GM13977 (cell line): ENCODE results near the gene EN2.

Source experiments
- DNase-seq: peaks from one replicate; pipeline ENCODE4 v3.0.0; 2012; ENCODE audit warnings: low spot score
- in situ Hi-C: fragments of 300-500 bp; cut with MboI; formaldehyde crosslinking; loops from one replicate; pipeline ENCODE4 v1.12.0; 2022; ENCODE audit warnings: low sequenced_read_pairs, low pct_unique_long_range_greater_than_20kb, mixed read lengths, inconsistent platforms; ENCODE audit not compliant: unreplicated experiment
- TF ChIP-seq, protein P1 (sequence below): IDR thresholded peaks from 2 replicates; pipeline ENCODE4 v1.5.1; 2012; ENCODE audit warnings: mild to moderate bottlenecking, control low read depth; ENCODE audit not compliant: insufficient read depth; ENCODE audit errors: extremely low read depth, missing control alignments

EN2 gene

DNA sequence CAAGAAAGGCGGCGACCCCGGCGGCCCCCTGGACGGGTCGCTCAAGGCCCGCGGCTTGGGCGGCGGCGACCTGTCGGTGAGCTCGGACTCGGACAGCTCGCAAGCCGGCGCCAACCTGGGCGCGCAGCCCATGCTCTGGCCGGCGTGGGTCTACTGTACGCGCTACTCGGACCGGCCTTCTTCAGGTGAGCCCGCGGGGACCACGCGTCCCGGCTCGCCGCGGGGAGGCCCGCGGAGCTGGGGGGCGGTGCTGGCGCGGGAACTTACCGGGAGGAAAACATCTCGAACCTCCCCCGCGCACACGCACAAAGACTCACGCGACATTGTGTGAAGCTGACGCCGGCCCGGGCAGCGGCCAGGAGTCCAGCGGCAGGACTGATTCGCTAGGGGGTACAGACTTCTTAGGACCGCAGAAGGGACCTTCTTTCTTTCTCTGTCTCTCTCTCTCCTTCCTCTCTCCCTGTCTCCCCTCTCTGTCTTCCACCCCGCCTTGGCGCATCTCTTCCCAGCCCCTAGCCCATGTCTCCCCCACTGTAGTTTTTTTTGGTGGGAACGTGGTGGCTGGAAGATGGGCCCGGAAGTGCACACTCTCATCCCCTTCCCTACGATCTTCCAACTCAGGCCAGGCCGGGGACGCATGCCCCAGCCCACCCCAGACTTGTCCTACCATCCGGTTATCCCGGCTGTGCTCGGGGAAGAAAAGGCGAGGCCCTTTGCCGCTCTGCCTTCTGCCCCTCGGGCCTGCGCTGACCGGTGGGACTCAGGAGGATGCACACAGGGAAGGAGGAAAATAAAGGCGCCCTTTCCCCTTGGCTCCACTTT is 1.2 kb downstream of the EN2 start:
- in situ Hi-C loops = loop anchor here (10.0 to 25.0 kb wide), 2 partner anchors 56 to 1553 kb away; partner anchors contain the start of gene MNX1
- DNase-seq = peak; percentile 56
- TF ChIP-seq, protein P1, sequence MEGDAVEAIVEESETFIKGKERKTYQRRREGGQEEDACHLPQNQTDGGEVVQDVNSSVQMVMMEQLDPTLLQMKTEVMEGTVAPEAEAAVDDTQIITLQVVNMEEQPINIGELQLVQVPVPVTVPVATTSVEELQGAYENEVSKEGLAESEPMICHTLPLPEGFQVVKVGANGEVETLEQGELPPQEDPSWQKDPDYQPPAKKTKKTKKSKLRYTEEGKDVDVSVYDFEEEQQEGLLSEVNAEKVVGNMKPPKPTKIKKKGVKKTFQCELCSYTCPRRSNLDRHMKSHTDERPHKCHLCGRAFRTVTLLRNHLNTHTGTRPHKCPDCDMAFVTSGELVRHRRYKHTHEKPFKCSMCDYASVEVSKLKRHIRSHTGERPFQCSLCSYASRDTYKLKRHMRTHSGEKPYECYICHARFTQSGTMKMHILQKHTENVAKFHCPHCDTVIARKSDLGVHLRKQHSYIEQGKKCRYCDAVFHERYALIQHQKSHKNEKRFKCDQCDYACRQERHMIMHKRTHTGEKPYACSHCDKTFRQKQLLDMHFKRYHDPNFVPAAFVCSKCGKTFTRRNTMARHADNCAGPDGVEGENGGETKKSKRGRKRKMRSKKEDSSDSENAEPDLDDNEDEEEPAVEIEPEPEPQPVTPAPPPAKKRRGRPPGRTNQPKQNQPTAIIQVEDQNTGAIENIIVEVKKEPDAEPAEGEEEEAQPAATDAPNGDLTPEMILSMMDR = no peak

DNA sequence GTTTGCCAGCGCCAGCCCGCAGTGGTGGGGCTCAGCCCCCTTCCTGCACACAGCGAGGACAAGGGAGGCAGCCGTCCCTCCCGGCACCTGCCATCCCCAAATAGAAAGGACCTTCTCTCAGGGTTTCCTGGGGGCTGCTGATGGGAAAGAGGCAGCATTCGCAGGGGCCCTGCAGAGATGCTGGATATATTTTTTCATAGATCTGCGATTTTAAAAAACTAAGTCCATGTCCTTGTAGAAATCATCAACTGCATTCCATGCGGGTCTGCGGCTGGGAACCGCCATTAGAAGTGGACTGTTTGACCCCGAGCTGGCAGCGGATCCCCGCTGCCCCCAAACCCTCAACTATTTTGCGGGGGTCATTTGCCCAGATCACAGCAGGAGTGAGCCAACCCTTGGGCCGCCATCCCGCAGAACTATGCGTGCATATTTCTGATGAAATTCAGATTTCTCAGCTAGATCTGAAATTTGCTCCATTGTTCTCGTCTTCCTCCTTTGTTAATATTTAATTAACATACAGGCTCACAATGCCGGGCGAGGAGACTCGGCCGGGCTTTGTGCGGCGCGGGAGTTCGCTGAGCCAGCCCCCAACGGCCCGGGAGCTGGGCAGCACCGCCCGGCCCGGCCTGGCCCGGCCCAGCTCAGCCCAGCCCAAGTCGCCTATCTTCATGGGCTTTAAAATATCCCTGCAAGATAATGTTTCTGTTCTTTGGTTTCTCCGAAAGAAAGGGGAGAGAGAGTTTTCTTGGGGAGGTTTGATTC is 2.0 kb downstream of the EN2 start:
- DNase-seq = no peak
- in situ Hi-C loops = loop anchor here (10.0 to 25.0 kb wide), 2 partner anchors 55 to 1552 kb away; partner anchors contain the start of gene MNX1
- TF ChIP-seq, protein P1 = no peak

DNA sequence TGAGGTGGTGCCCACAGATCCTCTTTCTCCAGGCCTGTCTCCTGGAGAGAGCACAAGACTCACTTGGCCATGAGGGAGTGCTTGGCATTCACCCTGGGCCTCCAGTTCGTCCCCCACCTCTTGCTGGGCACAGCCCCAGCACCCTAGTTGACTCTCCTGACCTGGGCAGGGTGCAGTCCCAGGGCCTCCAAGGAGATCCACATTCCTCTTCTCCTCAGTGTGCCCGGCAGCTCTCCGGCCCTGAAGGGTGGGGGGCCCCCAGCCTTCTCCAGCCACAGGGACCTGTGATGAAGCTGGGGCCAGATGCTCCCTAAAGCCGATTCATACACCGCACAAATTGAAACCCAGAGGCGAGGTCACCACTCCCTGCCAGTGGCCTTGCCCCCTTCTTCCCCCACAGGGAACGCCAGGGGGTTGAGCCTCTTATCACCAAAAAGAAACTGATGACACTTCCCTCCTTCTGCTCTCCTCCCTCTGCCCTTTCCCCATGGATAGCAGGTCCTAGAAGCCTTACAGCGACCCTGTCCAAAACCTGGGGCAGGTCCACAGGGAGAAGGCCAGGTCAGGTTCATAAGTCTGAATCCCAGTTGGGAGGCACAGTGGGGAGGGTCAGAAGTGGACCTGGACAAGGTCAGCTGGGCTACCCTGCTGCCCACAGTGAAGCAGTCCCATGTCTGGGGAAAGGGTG is 3.1 kb downstream of the EN2 start:
- TF ChIP-seq, protein P1 = no peak
- in situ Hi-C loops = loop anchor here (25.0 kb wide), 1 partner anchor 1551 kb away; the partner anchor contains the start of gene MNX1
- peak; percentile 44 for DNase-seq

DNA sequence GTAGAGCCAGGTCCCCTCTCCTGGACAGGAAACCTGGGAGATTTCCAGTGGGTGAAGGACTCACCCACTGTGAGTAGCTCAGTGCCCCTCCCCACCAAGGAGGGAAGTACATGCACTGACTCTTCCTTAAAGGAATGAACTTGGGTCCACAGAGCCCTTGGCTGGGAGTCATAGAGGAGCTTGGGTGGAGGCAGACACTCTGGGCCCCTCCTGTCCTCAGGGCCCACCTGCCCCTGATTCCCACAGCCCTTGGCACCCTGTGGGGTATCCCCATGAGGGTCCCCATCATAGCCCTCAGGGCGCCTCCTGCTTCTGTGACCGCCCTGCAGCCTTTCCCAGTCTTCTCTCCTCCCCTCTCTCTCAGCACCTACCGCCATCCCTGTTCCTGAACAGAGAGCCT is 3.7 kb downstream of the EN2 start:
- DNase-seq = no peak
- in situ Hi-C loops = loop anchor here (25.0 kb wide), 1 partner anchor 1551 kb away; the partner anchor contains the start of gene MNX1
- TF ChIP-seq, protein P1 = no peak

DNA sequence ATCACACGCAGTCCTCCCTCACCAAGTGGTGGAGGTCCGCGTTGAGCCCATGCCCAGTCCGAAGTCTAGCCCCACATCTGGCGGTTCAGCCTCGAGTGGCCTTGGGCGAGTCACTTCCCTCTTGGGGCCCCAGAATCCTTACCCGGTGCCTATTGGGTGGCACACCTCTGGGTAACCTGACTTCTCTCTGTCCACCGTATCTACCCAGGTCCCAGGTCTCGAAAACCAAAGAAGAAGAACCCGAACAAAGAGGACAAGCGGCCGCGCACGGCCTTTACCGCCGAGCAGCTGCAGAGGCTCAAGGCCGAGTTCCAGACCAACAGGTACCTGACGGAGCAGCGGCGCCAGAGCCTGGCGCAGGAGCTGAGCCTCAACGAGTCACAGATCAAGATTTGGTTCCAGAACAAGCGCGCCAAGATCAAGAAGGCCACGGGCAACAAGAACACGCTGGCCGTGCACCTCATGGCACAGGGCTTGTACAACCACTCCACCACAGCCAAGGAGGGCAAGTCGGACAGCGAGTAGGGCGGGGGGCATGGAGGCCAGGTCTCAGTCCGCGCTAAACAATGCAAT is 4.3 kb downstream of the EN2 start:
- in situ Hi-C loops = loop anchor here (25.0 kb wide), 1 partner anchor 1550 kb away; the partner anchor contains the start of gene MNX1
- TF ChIP-seq, protein P1 = no peak
- no peak for DNase-seq
